NCI-H510A (cell line): ENCODE measurements around the gene OXER1.

Experiments used
- DNase-seq: peaks from one replicate; lab custom pipeline; 2025; lab: John Stamatoyannopoulos, UW

Gene OXER1, protein sequence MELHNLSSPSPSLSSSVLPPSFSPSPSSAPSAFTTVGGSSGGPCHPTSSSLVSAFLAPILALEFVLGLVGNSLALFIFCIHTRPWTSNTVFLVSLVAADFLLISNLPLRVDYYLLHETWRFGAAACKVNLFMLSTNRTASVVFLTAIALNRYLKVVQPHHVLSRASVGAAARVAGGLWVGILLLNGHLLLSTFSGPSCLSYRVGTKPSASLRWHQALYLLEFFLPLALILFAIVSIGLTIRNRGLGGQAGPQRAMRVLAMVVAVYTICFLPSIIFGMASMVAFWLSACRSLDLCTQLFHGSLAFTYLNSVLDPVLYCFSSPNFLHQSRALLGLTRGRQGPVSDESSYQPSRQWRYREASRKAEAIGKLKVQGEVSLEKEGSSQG

GRCh38 chr2:42764096-42764495, at the start of gene OXER1:
Gene OXER1, minus strand, starts transcription at chr2:42764135. Its CDS starts 73 bp downstream, at chr2:42764062.
- no peak for DNase-seq

DNA sequence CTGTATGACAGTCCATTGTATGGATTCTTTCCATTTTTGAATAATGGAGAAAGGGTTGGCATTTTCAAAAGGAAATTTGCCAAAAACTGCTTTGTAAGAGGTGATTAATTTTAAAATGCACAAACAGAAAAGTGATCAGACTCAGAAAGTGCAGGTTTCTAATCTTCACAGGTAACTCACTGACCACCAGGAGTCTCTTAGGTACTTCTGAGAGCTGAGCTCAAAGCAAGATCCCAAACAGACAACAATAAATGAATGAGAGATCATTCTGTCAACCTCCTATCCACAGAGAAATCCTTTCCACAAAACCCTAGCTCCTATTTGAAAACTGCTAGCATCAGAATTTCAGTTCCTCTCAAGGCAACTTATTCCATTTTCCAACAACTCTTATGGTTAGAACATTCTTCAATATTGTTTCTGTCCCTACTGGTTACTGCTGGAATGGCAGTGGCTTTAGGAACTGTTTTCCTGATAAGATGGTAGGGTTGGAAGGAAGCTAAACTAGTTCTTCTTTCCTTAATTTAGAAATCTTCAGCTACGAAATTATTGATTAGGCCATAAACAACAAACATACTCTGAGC, 49.1 kb upstream of the OXER1 start:
- DNase-seq, result no peak

DNA sequence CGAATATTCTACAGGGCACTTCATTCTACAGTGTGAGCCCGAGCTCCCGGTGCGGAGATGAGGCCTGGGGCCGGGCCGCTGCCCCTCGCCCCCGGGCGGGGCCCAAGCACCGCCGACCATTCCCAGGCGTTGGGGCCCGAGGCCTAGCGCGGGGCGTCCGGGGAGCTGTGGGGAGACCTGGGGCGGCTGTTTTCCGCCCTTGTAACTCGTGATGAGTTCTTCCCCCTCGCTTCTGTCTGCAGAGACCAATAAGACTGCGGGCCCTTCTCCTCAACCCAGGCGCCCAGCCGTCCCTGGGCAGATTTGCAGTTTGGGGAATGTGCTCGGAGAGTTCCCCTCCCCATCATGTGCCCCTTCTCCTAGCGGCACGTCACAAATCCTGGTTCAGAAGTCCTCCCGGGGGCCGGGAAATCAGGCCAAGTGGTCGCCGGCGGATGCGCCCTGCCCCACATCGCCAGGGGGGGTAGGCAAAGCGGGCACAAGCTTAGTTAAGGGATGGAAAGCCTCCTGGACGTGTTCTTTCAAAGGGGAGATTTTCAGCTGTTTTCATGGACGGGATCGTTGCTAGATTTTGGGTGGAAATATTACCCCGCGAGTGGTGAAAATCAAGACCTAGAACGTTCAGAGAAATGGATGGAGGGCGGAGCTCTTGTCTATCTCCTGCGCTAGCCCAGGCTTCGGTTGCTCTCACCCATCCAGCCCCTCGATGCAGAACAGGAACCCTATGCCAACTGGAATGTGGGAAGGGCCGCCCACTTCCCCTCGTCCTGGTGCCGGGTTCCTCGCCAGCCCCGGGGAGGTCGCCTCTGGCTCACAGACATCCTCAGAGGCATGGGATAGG, 47.3 kb upstream of the OXER1 start:
- peak; percentile 58 for DNase-seq

DNA sequence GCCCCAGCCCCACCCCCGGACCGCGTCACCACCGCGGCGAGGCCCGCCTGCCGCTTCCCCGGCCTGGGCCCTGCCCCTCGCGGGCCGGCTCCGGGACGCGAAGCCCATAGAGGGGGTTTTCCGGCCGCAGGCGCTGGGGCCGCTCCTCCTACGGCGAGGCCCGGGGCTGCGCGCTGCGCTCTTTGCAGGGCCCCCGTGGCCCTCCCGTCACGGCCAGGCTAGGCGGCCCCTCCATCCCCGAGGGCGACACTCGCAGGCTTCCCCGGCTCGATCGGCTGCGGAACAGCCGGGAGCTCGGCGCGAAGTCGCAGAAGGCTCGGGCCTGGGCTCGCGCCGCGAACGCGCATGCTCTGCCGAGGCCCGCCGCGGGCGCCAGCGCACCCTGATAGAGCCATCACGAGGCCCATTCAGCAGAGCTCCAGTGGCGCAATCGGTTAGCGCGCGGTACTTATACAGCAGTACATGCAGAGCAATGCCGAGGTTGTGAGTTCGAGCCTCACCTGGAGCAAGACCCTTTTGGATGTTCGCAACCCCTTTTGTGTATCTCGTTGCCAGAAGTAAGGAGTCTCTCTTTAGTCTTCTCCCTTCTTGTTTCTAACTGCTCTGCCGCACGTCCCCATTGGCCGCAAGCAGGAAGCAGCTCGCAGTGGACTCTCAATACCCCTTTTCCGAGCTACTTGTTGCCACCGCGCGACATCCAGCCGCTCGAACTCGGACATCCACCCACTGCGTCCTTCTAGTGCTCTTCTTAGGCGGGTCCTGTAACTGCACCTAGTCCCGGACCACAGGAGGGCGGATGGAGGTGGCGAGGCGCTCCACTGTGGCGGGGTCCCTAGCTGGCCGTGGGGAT, 46.4 kb upstream of the OXER1 start:
- peak; percentile 91 for DNase-seq

DNA sequence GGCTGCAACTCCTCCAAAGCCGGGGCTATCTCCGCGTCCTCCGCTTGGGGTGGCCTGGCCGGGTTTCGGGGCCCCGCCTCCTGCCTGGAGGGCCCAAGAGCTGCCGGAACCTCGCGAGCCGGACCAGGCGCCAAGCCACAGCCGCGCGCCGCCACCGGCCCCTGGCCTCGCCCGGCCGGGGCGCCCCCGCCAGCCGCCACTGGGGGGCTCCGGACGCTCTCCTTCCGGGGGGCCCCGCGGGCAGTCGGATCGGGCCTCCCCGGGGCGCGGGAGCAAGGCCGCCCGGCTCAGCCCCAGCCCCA, 45.8 kb upstream of the OXER1 start:
- no peak for DNase-seq

DNA sequence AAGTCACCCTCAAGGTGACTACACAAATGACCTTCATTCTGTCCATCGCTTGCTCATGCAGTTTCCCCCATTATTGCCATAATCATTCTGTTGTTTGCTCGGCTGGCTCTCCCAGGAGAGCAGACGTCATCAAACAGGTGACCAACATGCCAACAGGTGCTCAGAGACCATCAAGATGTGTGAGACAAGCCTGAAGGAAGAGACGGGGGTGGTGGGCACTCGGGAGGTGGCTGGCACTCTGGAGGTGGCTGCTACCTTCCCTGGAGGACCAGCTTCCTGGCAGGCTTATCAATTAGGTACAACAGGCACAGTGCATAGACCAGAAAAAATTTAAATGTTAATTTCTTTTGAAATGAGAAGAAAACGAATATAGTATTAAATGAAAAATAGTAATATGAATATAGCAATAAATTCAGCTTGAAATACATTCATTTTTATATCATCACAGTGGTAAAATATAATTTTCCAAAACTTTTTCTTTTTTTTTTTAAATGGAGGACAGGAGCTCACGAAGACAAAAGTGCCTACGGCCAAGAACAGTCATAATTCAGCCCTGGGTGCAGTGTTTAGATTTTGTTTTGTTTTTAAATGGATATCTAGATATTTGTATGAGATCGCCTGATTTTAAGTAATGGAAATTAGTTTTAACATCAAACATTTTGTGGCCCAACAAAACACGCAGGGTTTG, 45.3 kb upstream of the OXER1 start:
- DNase-seq, result peak; percentile 70

- no peak for DNase-seq
Measured at GRCh38 chr2:42808301-42808700, 44.4 kb upstream of the OXER1 start.

GRCh38 chr2:42806786-42807185, 42.9 kb upstream of the OXER1 start:
- no peak for DNase-seq

DNA sequence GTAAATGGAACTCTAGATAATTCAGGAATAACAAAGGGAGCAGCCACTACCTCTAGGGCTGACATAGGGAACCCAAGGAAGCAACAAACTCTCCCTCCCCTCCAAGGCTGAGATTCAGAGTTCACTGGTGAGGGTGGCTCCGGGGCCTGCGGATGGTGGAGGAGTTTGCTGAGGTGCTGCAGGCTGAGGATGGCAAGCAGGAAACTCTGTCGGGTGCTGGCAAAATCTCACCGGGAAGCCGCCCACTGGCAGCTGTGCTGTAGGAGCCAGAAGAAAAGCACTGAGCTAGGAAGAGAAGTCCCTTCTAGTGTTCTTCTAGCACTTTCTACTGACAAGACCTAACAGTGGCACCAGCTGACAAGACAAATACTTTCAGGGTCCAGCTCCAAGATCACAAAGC, 41.0 kb upstream of the OXER1 start:
- no peak for DNase-seq

GRCh38 chr2:42804338-42804737, 40.4 kb upstream of the OXER1 start:
- DNase-seq, result no peak

DNA sequence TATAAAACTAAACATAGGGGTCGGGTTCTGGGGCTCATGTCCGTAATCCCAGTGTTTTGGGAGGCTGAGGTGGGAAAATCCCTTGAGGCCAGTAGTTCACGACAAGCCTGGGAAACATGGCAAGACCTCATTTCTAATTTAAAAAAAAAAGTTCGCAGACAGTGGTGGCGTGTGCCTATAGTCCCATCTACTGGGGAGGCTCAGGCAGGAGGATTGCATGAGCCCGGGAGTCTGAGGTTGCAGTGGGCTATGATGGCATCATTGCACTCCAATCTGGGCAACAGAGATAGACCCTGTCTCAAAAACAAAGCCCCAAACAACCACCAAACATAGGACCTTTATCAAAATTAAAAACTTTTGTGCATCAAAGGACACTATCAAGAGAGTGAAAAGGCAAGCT, 38.2 kb upstream of the OXER1 start:
- no peak for DNase-seq

- no peak for DNase-seq
Measured at GRCh38 chr2:42801381-42801780, 37.4 kb upstream of the OXER1 start.

GRCh38 chr2:42800981-42801380, 37.0 kb upstream of the OXER1 start:
- DNase-seq, result no peak

GRCh38 chr2:42800461-42800962, 36.6 kb upstream of the OXER1 start:
- DNase-seq, result no peak

DNA sequence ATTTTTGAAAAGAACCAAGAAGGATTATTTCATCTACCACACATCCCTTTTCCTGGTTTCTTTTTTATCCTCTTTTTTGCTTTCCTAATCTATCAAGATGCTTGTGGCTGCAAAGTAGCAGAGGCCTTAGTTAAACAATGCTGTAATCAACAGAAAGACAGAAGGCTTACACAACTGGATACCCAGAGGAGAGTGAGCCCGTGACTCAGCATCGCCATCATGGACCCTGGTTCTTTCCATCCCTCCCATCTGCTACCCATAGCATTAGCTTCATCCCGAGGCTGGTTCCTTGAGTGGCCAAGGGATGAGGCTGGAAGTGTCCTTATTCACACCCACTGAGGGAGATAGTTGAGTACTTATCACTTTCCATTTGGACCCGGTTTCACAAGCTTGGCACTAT, 35.9 kb upstream of the OXER1 start:
- no peak for DNase-seq

- no peak for DNase-seq
Measured at GRCh38 chr2:42797281-42797680, 33.3 kb upstream of the OXER1 start.

- DNase-seq, result no peak
Measured at GRCh38 chr2:42796427-42797248, 32.7 kb upstream of the OXER1 start.

GRCh38 chr2:42795841-42796301, 31.9 kb upstream of the OXER1 start:
- DNase-seq, result no peak

DNA sequence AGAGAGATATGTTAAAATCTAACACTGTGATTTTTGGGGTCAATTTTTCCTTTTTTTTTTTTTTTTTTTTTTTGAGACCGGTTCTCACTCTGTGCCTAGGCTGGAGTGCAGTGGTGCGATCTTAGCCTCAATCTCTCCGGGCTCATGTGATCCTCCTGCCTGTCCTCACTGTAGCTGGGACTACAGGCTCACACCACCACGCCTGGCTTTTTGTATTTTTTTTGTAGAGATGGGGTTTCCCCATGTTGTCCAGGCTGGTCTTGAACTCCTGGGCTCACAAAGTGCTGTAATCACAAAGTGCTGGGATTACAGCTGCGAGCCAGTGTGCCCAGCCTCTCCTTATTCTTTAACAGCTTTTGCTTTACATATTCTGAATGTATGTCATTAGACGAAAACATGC, 31.3 kb upstream of the OXER1 start:
- DNase-seq, result no peak

DNA sequence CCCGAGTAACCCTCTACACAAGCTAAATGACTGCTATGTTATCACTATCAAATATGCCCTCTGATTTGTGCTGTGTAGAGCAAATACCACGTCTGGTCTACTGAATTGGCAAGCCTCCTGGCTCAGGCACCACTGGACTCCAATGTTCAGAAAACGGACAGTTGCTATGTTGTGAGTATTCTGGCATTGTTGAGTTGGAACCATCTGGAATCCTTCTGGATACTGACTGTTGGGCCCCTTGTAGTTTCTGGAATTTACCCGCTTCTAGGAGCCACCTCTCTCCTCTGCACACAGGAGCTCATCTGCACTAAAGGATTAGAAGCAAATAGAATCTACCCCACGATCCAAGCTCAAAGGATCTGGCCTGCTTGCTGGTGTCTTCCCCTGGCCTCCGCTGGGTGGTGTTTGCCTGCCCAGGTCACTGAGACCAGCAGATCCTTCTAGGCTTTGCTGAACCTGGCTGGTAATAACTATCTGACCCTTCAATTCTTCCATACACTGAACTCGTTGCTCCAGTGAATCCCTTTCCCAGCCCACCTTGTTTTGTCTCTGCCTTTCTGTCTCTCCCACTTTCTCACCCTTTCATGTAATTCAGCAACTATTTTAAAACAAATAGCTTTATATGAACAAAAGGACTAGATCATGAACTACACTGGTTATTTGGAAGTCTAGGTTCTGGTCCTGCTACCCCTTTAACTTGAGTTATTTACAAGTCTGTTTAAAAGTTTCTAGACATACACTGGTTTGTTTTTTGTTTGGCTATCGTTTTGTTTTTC, 30.5 kb upstream of the OXER1 start:
- DNase-seq, result no peak
